Activated CD8-positive, alpha-beta memory T cell treated with anti-CD3 and anti-CD28 coated beads, Interleukin-2, amount 50 U/mL, for 48 hours (primary cell): ENCODE data around the gene MYOD1.

ENCODE experiments used
- DNase-seq: peaks from one replicate; pipeline ENCODE4 v3.0.0-alpha.2; 2020

Gene MYOD1

DNA sequence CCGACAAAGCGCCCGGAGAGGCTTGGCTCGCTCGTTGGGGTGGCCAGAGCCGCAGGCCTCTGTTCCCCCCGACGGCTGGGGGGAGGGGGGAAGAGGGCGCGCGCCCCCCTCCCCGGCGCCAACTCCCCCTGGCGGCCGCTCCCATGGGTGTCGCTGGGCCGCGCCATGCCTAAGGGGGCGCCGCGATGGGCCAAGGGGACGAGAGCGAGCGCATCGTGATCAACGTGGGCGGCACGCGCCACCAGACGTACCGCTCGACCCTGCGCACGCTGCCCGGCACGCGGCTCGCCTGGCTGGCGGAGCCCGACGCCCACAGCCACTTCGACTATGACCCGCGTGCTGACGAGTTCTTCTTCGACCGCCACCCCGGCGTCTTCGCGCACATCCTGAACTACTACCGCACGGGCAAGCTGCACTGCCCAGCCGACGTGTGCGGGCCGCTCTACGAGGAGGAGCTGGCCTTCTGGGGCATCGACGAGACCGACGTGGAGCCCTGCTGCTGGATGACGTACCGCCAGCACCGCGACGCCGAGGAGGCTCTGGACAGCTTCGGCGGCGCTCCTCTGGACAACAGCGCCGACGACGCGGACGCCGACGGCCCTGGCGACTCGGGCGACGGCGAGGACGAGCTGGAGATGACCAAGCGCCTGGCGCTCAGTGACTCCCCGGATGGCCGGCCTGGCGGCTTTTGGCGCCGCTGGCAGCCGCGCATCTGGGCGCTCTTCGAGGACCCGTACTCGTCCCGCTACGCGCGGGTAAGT is 16.6 kb downstream of the MYOD1 start:
- DNase-seq = no peak

GRCh38 chr11:17736579-17736893 is 17.2 kb downstream of the MYOD1 start:
- DNase-seq = no peak

DNA sequence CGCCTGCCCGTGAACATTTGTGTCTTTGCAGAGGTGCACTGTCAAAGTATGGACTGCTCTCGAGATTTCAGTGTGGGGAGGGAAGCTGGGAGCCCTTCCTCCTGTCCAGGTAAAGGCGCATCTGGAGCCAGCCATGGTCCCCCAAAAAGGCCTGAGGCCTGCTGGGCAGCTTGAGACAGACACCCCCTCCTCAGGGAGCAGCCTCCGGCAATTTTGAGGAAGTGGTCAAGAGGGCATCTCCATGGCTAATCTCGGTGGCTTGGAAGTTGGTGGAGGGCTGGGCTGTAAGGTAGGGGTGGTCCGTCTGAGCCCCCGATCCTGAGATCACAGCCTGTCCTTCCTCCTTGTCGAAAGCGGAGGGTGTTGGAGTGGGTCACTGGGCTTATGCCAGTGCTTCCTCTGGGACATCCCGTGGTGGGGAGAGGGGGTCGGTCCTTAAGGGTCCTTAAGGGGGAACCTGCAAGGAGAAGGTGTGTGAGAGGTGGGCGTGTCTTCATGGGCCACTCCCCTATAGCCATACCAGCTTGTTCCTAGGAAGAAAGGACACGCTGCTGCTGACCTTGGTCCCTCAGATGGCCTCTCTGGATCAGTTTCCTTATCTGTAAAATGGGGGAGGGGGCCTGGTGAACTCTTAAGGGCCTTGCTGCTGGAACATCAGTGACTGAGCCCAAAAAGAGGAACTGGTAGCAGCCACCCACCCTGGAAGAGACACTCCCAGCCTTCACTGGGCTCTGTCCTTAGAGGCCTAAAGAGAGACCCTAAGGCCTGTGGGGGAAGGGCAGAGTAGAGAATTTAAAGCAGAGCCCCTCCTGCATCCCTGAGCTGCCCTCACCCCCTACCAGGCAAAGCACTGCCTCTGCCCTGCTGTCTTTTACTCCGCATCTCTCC is 17.8 kb downstream of the MYOD1 start:
- no peak for DNase-seq

GRCh38 chr11:17738151-17738973 is 19.0 kb downstream of the MYOD1 start:
- no peak for DNase-seq

- DNase-seq = no peak
Observed at GRCh38 chr11:17739945-17740338, 20.6 kb downstream of the MYOD1 start.

GRCh38 chr11:17740649-17741235 is 21.4 kb downstream of the MYOD1 start:
- no peak for DNase-seq

DNA sequence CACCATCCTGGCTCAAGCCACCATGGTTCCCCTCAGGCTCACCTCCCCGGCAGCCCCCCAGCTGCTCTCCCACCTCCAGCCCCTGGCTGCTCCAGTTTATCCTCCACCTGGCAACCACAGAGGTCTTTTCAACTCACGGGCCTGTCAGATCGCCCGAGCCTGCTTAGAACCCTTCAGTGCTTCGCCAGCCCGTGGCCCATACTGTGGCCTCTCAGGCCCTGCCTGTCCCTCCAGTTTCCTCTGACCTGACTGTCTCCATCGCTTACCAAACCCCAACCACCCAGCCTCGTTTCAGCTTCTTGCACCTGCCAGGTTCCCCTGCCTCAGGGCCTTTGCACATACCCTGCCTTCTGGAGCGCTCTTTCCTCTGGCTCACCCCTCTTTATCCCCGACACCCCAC is 22.1 kb downstream of the MYOD1 start:
- no peak for DNase-seq

DNA sequence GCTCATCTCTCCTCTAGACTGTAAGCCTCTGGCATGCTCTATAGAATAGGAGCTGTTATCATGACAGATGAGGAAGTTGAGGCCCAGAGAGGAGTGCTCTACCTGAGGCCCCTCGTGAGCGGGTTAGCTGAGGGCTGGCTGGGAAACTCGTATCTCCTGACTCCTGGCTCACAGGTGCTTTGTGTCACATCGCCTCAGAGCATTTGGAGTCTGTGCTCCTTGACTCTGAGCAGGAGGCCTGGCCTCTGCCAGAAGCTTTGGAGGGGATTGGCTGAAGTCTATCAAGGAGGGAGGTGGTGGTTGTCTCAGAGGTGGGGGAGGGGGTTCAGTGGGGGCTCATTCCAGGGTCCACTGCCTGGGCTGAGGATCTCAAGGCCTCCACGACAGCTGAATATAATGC is 22.6 kb downstream of the MYOD1 start:
- DNase-seq = no peak

DNA sequence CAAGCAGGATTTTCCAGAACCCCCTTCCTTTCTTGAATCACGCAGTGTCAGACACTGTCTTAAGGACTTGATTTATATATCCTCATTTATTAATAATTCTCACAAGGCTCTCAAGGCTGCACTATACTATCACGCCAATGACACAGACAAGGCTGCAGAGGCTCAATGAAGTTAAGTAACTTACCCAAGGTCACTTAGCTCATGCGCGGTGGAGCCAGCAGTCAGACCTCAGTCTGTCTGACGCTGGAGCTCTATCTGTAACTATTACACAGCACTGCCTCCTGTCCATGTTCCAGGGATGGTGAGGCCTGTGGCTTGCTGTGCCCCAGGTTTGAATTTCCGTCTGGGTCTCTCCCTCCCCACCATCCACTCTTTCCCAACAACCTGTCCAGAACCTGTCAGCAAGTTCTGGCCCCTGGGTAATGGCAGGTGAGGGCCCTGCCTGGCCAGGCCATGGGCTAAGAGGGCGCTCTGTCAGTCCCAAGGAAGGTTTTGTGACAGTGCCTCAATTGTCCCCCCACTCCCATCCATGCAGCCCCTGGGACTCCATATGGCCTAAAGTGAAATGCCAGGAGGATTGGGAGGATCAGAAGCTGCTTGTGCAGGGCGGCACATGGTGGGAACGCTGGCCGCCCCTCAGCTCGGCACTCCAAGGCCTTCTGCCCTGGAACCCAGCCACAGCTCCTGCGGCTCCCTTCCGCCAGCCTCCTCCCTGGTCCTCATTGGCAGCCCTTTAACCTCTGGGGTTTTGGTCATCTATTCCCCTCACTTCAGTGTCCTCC is 23.8 kb downstream of the MYOD1 start:
- DNase-seq = no peak

DNA sequence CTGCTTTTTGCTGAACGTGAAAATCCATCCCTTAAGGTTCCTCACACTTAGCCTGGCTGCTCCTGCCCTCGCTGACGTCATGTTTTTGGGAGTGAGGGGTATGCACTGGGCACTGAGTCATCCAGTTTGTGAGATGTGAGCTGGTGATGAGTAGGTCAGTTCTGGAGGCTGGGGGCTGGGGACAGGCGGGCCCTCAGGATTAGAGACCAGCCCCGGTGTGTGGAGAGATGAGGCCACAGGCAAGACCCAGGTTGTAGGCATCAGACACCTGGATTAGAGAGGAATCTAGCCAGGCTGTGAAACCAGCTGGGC is 24.4 kb downstream of the MYOD1 start:
- DNase-seq = no peak

GRCh38 chr11:17744151-17744940 is 25.0 kb downstream of the MYOD1 start:
- DNase-seq = no peak

DNA sequence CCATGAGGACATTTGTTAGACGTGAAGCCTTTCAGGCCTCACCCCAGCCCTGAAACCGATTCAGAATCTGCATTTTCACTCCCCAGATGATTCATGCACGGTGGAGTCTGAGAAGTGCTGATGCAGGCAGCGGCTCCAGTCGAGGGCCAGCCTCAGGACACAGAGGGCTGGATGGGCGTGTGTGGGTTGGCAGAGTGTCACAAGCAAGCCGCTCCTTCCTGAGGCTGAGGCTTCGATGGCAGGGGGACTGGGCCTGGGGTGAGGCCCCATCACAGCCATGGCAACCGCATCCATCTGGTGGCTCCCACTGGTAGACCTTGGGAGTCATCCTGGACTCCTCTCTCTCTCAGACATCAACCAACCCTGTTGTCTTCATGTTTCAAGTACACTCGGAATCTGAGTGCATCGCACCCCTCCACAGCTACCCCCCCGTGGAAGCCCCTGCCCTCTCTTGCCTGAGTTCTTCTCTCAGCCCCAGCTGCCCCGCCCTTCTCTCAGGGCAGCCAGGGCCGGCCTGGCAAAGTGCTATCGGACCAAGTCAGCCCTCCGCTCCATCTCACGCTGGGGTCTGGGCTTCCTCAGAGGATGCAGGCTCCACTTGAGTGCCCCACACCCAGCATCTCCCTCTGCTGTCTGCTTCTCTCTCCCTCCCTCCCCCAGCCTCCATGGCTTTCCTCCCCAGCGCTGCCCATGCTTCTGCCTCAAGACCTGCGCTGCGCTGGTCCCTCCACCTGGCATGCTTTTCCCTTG is 25.8 kb downstream of the MYOD1 start:
- no peak for DNase-seq

GRCh38 chr11:17746096-17746495 is 26.7 kb downstream of the MYOD1 start:
- DNase-seq = no peak

- DNase-seq = no peak
Observed at GRCh38 chr11:17747131-17747955, 28.0 kb downstream of the MYOD1 start.

GRCh38 chr11:17748044-17748443 is 28.7 kb downstream of the MYOD1 start:
- no peak for DNase-seq

DNA sequence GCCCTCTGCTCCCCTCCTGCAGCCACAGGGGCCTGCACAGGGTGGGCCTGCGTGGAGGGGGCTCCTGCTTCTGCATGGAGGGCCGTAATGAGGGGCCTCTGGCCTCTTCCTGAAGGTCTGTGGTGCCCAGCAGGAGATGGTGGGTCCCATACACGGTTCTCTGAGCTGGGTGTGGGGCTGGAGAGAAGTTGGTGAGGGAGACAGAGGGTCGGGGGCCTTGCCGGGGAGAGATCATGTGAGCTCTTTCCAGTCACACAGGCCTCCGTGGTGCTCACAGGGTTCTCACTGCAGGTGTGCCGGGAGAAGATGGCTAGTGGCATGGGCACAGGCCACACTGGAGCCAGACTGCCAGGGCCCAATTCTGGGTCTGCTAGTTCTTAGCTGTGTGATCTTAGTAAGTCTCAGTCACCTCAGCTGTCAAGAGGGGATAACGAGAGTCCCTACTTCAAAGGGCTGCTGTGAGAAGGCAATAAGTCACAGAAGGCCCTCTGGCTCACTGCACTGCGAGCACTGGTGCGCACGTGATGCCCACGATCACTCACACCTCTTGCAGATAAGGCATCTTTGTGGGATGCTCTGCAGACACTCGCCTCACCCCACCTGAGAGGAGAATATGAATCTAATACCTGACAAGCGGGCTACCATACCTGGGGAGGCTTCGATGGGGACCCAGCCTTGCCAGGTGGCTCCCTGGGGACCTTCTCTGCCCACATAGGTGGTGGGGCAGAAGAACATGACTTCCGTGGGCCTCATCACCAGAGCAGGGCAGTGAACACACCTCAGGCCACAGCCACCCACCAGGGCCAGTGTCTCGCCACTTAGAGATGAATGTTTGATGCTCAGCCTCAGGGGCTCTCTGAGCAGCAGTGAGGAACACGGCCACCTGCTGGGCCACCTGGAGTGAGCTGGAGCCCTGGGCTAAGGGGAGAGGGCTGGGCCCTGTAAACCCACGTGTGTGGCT is 29.7 kb downstream of the MYOD1 start:
- no peak for DNase-seq

DNA sequence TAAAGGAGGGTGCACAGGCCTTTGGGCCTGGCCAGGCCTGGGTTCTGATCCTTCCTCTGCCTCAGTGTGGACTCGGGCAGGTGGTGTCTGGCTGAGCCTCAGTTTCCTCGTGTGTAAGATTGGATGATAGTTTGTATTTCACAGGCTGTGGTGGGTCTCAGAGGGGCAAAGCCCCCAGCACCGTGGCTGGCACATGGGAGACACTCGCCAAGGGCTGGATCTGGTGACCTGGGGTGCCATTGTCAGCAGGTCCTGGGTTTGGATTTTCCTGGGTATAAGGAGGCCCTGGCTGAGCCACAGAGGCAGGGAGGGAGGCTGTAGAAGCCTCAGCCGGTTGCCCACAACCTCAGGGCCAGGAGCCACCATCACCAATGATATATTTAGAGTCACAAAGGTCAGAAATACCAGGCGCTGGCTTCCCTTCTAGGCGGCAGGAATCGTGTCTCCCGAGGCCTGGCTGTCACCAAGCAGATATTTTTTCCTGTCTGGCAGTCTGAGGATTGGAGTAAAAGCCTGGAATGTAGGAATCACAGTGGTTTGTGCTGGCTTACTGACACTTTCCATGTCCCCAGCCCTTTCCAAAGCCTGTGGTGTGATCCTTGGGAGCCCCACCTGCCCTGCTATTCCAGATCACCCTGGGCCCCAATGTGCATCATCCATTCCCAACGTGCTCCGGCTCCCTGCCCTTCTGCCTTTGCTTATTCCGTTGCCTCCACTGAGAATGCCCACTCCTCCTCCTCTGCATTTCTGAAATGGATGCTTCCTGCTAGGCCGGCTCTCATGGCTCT is 30.8 kb downstream of the MYOD1 start:
- DNase-seq = no peak

DNA sequence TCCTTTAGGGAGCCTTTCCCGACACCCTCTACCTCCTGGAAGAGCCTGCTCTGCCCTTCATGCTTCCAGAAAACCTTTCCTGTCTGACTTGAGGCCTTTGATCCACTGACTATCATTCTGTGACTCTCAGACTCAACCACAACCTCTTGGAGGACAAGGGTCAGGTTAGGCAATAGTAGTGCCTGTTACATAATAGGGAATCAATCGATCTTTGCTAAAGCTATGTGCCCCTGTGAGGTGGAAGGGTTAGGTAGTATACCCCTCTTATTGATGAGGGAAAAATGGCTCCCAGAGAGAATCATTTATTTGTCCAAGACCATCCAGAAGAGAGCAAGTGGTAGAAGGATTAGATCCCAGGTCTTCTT is 31.4 kb downstream of the MYOD1 start:
- DNase-seq = no peak
